ENCODE measurements around the gene NDNF. TPM values are rescaled to one million over a fixed set of nuclear protein-coding genes. Genes with fewer than 3 reads are reported as not detected.

NDNF gene
- total RNA-seq, 1 donor, result 0.86 TPM

DNA sequence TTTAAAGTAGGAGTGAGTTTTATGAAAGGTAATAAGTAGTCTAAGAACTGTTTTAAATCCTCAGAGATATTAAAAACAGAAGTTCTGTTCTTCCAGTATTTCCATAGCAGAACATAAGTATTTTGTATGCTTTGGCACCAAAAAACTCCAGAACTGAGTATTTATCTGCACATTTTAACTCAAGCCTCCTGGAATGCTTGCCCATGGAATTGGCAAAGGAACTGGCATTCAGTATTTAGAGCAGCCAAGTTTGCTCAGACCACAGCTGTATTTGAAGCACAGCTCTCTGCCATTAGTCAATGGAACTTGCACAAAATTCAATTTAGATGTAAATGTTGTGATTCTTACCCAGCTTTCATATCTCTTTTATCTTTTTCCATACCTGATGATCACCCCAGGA is 42.2 kb downstream of the NDNF start:
- no peak for TF ChIP-seq CTCF (IDR thresholded peaks at IDR 0.05; ENCODE audit: insufficient read depth, low read depth, low read length)
- DNase-seq (ENCODE audit: low read depth), result no peak
- no peak overlapping the region for H3K4me3 ChIP-seq (ENCODE audit: low read depth, low read length)

- no peak for DNase-seq (ENCODE audit: low read depth)
- H3K4me3 ChIP-seq (ENCODE audit: low read depth, low read length), result no peak overlapping the region
Observed at GRCh38 chr4:121026034-121026433, 46.3 kb downstream of the NDNF start.

GRCh38 chr4:121025540-121025939 is 46.8 kb downstream of the NDNF start:
- TF ChIP-seq CTCF (IDR thresholded peaks at IDR 0.05; ENCODE audit: insufficient read depth, low read depth, low read length), result no peak
- no peak for DNase-seq (ENCODE audit: low read depth)
- H3K4me3 ChIP-seq (ENCODE audit: low read depth, low read length), result no peak overlapping the region

More at GRCh38 chr4:121026034-121026433, 46.3 kb downstream of the NDNF start:
- TF ChIP-seq CTCF (IDR thresholded peaks at IDR 0.05; ENCODE audit: insufficient read depth, low read depth, low read length), result no peak

DNA sequence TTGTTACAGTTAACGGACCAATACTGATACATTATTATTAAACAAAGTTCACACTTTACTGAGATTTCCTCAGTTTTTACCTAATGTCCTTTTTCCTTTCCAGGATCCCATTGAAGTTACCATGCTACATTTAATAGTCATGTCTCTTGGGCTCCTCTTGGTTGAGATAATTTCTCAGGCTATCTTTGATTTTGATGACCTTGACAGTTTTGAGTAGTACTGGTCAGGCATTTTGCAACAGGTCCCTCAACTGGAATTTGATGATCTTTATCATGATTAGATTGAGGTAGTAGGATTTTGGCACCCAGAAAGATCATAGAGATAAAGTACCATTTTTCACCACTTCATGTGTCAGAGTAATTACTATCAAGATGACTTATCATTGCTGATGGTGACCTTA is 53.8 kb downstream of the NDNF start:
- no peak for TF ChIP-seq CTCF (IDR thresholded peaks at IDR 0.05; ENCODE audit: insufficient read depth, low read depth, low read length)
- DNase-seq (ENCODE audit: low read depth), result no peak
- no peak overlapping the region for H3K4me3 ChIP-seq (ENCODE audit: low read depth, low read length)

DNA sequence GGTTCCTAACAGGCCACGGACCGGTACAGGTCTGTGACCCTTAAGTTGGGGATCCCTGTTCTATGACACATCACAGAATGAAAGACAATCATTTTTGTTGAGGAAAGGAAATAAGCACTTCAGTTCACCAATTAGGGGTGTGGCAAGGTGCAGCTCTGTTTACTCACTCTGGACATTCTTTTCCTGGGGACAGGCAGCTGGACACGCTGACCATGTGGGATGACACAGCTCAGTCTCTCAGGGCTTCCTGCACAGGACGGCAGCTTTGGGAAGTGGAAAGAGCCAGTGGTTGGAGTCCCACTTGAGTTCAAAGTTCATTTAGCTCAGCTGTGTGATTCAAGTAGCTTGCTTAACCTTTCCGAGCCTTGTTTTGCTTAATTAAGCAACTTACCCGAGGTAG is 55.7 kb downstream of the NDNF start:
- DNase-seq (ENCODE audit: low read depth), result no peak
- no peak overlapping the region for H3K4me3 ChIP-seq (ENCODE audit: low read depth, low read length)
- TF ChIP-seq CTCF (IDR thresholded peaks at IDR 0.05; ENCODE audit: insufficient read depth, low read depth, low read length), result no peak

- H3K4me3 ChIP-seq (ENCODE audit: low read depth, low read length), result no peak overlapping the region
- no peak for DNase-seq (ENCODE audit: low read depth)
- no peak for TF ChIP-seq CTCF (IDR thresholded peaks at IDR 0.05; ENCODE audit: insufficient read depth, low read depth, low read length)
Observed at GRCh38 chr4:121015421-121015820, 56.9 kb downstream of the NDNF start.

- no peak overlapping the region for H3K4me3 ChIP-seq (ENCODE audit: low read depth, low read length)
- no peak for TF ChIP-seq CTCF (IDR thresholded peaks at IDR 0.05; ENCODE audit: insufficient read depth, low read depth, low read length)
- no peak for DNase-seq (ENCODE audit: low read depth)
Observed at GRCh38 chr4:121014544-121014943, 57.8 kb downstream of the NDNF start.

Measured in fibroblast of villous mesenchyme (primary cell).